ENCODE data around the gene TPPP2.

GRCh38 chr14:20996521-20996920, 33.5 kb upstream of the TPPP2 start:
- TF ChIP-seq, protein P1, sequence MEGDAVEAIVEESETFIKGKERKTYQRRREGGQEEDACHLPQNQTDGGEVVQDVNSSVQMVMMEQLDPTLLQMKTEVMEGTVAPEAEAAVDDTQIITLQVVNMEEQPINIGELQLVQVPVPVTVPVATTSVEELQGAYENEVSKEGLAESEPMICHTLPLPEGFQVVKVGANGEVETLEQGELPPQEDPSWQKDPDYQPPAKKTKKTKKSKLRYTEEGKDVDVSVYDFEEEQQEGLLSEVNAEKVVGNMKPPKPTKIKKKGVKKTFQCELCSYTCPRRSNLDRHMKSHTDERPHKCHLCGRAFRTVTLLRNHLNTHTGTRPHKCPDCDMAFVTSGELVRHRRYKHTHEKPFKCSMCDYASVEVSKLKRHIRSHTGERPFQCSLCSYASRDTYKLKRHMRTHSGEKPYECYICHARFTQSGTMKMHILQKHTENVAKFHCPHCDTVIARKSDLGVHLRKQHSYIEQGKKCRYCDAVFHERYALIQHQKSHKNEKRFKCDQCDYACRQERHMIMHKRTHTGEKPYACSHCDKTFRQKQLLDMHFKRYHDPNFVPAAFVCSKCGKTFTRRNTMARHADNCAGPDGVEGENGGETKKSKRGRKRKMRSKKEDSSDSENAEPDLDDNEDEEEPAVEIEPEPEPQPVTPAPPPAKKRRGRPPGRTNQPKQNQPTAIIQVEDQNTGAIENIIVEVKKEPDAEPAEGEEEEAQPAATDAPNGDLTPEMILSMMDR (conservative IDR thresholded peaks at IDR 0.05; ENCODE audit: low read depth, low read length), result no peak
- TF ChIP-seq EZH2 (IDR thresholded peaks at IDR 0.05; ENCODE audit: borderline replicate concordance, low read depth, low read length, poor library complexity, severe bottlenecking), result no peak
